Esophagus muscularis mucosa (tissue), 4 donors: ENCODE measurements around the gene MAGI1. TPM values are rescaled to one million over a fixed set of nuclear protein-coding genes. Genes with fewer than 3 reads are reported as not detected.

ENCODE experiments used
- DNase-seq: peaks from one replicate; pipeline ENCODE4 v3.0.0-alpha.2; 2017; ENCODE audit errors: extremely low spot score
- H3K27ac ChIP-seq, 4 donors: fragments of 200-600 bp; sonication (generic); replicated peaks in 1 of 4; 1 replicate in 3 of 4; 2 replicates in 1 of 4; pipeline ENCODE4 v1.5.1; 2016 to 2019; ENCODE audit warnings: mild to moderate bottlenecking in 1 of 4
- H3K27me3 ChIP-seq, 4 donors: fragments of 200-600 bp; sonication (generic); one replicate each; pipeline versions ENCODE4 v1.5.1 to v1.6.0; 2016 to 2019
- H3K36me3 ChIP-seq, 4 donors: fragments of 200-600 bp; sonication (generic); one replicate each; pipeline ENCODE4 v1.5.1; 2016 to 2019
- H3K4me1 ChIP-seq, 4 donors: fragments of 200-600 bp; sonication (generic); one replicate each; pipeline ENCODE4 v1.5.1; 2016 to 2019
- H3K4me3 ChIP-seq, 4 donors: fragments of 200-600 bp; sonication (generic); 1 replicate in 2 of 4; 2 replicates in 2 of 4; pipeline ENCODE4 v1.5.1; 2016 to 2019; ENCODE audit warnings: mild to moderate bottlenecking in 4 of 4, moderate library complexity in 1 of 4
- H3K9me3 ChIP-seq, 4 donors: fragments of 200-600 bp; sonication (generic); 1 replicate in 3 of 4; 2 replicates in 1 of 4; pipeline ENCODE4 v1.5.1; 2016 to 2019
- CTCF ChIP-seq, 3 experiments: fragments of 200-600 bp in 2 of 3; fragments of 450-650 bp in 1 of 3; sonication (generic) in 2 of 3; IDR thresholded peaks; one replicate each; pipeline ENCODE4 v1.5.1; 2017 to 2019; ENCODE audit warnings: antibody characterized with exemption in 3 of 3, mild to moderate bottlenecking in 2 of 3, moderate library complexity in 1 of 3
- EP300 ChIP-seq: sonication (generic); formaldehyde crosslinking; IDR thresholded peaks from one replicate; pipeline ENCODE4 v1.6.1; 2017; ENCODE audit warnings: antibody characterized with exemption
- POLR2A ChIP-seq: fragments of 450-650 bp; IDR thresholded peaks from one replicate; pipeline ENCODE4 v1.6.1; 2017; ENCODE audit warnings: antibody characterized with exemption, moderate library complexity, mild to moderate bottlenecking, low read depth
- POLR2AphosphoS5 ChIP-seq, 2 donors: sonication (generic); formaldehyde crosslinking; IDR thresholded peaks; one replicate each; pipeline ENCODE4 v1.6.1; 2017; ENCODE audit warnings: antibody characterized with exemption in 2 of 2
- WGBS: methylation state at CpG from one replicate; pipeline ENCODE4 v1.1.5; 2018; 5-methylcytosine and 5-hydroxymethylcytosine counted together
- intact Hi-C: fragments of 100-400 bp; cut with DNase I; formaldehyde crosslinking; loops from one replicate; pipeline ENCODE4 v1.15.1; 2023
- total RNA-seq, 4 donors: library from RNA; depleted of rRNA; stranded (reverse); fragments of >200 nt; gene quantifications; one replicate each; pipeline versions ENCODE4 v1.1.0 to v1.2.1, GENCODE V29; 2016

Gene MAGI1
- total RNA-seq, 4 donors from 2014 or later: 17.1 to 35.1 (median 25.2) TPM

DNA sequence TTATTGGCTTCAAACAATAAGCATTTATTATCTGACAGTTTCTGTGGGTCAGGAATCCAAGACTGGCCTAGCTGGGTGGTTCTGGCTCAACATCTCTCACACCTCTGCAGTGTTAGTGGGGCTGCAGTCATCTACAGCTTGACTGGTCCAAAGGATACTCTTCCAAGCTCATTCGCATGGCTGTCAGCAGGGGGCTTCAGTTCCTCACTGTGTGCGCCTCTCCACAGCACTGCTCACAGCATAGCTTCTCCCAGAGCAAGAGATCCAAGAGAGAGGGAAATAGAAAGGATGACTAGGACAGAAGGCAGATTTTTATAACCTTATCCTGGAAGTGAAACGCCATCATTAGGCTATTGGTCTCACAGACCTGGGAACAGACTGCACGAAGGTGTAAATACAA is 64.2 kb downstream of the MAGI1 start:
- Histone ChIP-seq H3K9me3 (no peaks in the 10 kb centered on the region), H3K27me3 (no peaks in the 10 kb centered on the region), H3K4me1 (peaks cover 3 to 14% (median 11%) of the 10 kb centered on the region in 4 donors), H3K36me3 (no peaks in the 10 kb centered on the region), H3K27ac (no peak overlapping the region), H3K4me3 (no peak overlapping the region)
- TF ChIP-seq POLR2AphosphoS5 (IDR thresholded peaks at IDR 0.05) (no peak), EP300 (no peak), CTCF (IDR thresholded peaks at IDR 0.05) (no peak), POLR2A (no peak)
- intact Hi-C loops: no loop called here
- WGBS: 91% methylated on average over 4 of the region's 4 CpGs
- no peak for DNase-seq

- WGBS: 92% methylated on average over 1 of the region's 1 CpG
- DNase-seq: no peak
- Histone ChIP-seq H3K27ac (no peak overlapping the region), H3K4me3 (no peak overlapping the region), H3K36me3 (no peaks in the 10 kb centered on the region), H3K4me1 (peaks cover 0 to 19% (median 3%) of the 10 kb centered on the region in 4 donors), H3K9me3 (no peaks in the 10 kb centered on the region), H3K27me3 (no peaks in the 10 kb centered on the region)
- intact Hi-C loops: no loop called here
- TF ChIP-seq POLR2AphosphoS5 (IDR thresholded peaks at IDR 0.05) (no peak), CTCF (IDR thresholded peaks at IDR 0.05) (no peak), POLR2A (no peak), EP300 (no peak)
These were observed 66.0 kb downstream of the MAGI1 start for GRCh38 chr3:65972765-65973164.

DNA sequence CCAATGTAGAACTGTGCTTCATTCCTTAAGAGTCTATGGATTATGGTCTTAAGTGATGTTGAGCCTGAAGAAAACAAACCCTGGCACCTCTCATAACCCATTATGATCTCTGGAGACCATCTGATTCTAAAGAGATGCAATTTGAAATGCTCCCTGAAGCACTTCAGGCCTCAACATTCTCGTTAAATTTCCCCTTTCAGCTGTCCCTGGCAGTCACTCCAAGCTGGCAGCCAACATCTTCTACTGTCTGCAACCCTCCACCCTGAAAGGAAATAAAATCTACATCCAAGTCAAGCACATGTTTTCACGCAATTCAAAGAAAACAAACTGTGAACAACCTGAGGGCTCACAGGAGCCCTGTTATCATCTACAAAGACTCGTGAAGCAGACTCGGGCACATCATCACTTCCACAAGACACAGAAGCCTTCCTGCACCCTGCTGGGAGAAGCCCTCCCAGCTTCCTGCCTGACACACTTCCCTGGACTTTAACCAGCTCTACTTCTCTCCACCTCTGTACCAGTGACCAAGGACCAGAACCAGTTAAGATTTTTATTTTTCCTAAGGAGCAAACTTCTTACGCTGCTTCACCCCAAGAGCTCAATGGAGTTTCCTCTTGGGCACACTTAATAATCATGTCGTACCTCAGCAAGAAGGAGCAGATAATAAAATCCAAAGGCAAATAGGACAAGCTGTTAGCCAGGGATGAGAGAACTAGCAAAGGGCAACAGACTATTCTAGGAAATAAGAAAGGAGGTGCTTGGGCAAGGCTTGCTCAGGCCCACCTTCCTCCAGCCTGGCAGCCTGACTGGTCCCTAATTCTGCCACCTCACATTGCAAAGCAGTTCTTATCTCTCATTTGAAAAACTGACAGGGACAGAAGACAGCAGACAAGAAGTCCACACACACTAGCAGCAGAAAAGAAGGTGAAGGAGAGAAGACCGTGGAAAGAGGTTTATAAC is 67.1 kb downstream of the MAGI1 start:
- no peak for DNase-seq
- intact Hi-C loops: no loop called here
- Histone ChIP-seq H3K4me3 (no peak overlapping the region), H3K27ac (no peak overlapping the region), H3K4me1 (peaks cover 0 to 24% (median 3%) of the 10 kb centered on the region in 4 donors), H3K27me3 (no peaks in the 10 kb centered on the region), H3K9me3 (no peaks in the 10 kb centered on the region), H3K36me3 (no peaks in the 10 kb centered on the region)
- no peak for TF ChIP-seq CTCF (IDR thresholded peaks at IDR 0.05)
- no peak for TF ChIP-seq POLR2AphosphoS5 (IDR thresholded peaks at IDR 0.05)
- TF ChIP-seq EP300: no peak
- 64% methylated on average over 7 of the region's 7 CpGs for WGBS

GRCh38 chr3:65968996-65969395 is 69.7 kb downstream of the MAGI1 start:
- TF ChIP-seq POLR2AphosphoS5 (IDR thresholded peaks at IDR 0.05): no peak
- TF ChIP-seq POLR2A: no peak
- no peak for TF ChIP-seq CTCF (IDR thresholded peaks at IDR 0.05)
- TF ChIP-seq EP300: no peak
- peaks cover 0 to 32% (median 3%) of the 10 kb centered on the region in 4 donors for H3K4me1 ChIP-seq
- H3K36me3 ChIP-seq: no peaks in the 10 kb centered on the region
- no peak overlapping the region for H3K27ac ChIP-seq
- H3K9me3 ChIP-seq: no peaks in the 10 kb centered on the region
- intact Hi-C loops: no loop called here
- no peak for DNase-seq
- WGBS: 86% methylated on average over 5 of the region's 5 CpGs
- H3K27me3 ChIP-seq: no peaks in the 10 kb centered on the region
- no peak overlapping the region for H3K4me3 ChIP-seq

GRCh38 chr3:65967451-65967850 is 71.3 kb downstream of the MAGI1 start:
- Histone ChIP-seq H3K36me3 (no peaks in the 10 kb centered on the region), H3K27ac (no peak overlapping the region), H3K27me3 (no peaks in the 10 kb centered on the region), H3K4me3 (no peak overlapping the region), H3K4me1 (peaks cover 0 to 35% (median 3%) of the 10 kb centered on the region in 4 donors), H3K9me3 (no peaks in the 10 kb centered on the region)
- 74% methylated on average over 3 of the region's 3 CpGs for WGBS
- DNase-seq: no peak
- TF ChIP-seq POLR2A (no peak), EP300 (no peak), POLR2AphosphoS5 (IDR thresholded peaks at IDR 0.05) (no peak), CTCF (IDR thresholded peaks at IDR 0.05) (no peak)
- intact Hi-C loops: no loop called here
